HG03139 (cell line): ENCODE data around the gene TFB1M.
"Not testable (repeated sequence)": the region's sequence is repeated elsewhere in the genome, so short reads cannot be mapped to it uniquely, and the experiment has no call there.

Experiments used
- ATAC-seq: cut with Tn5 transposase; IDR thresholded peaks from one replicate; pipeline ENCODE4 v1.9.1; 2021; ENCODE audit not compliant: unreplicated experiment

Gene TFB1M

GRCh38 chr6:155314092-155314772 lies at the start of gene TFB1M:
Gene TFB1M (minus strand): TSS chr6:155314484. CDS start chr6:155314428, 56 bp downstream.
- peak; percentile 98 for ATAC-seq

GRCh38 chr6:155364021-155364420 lies 49.7 kb upstream of the TFB1M start:
- not testable (repeated sequence) for ATAC-seq

GRCh38 chr6:155362968-155363632 lies 48.8 kb upstream of the TFB1M start:
- not testable (repeated sequence) for ATAC-seq

GRCh38 chr6:155354167-155354566 lies 39.9 kb upstream of the TFB1M start:
- no peak for ATAC-seq

- no peak for ATAC-seq
Measured at GRCh38 chr6:155352811-155353210, 38.5 kb upstream of the TFB1M start.

GRCh38 chr6:155352130-155352420 lies 37.8 kb upstream of the TFB1M start:
- ATAC-seq, result no peak

- ATAC-seq, result peak; percentile 87
Measured at GRCh38 chr6:155351273-155352129, 37.2 kb upstream of the TFB1M start.

GRCh38 chr6:155349956-155350355 lies 35.7 kb upstream of the TFB1M start:
- ATAC-seq, result no peak

- ATAC-seq, result no peak
Measured at GRCh38 chr6:155349129-155349528, 34.8 kb upstream of the TFB1M start.

GRCh38 chr6:155347800-155348199 lies 33.5 kb upstream of the TFB1M start:
- ATAC-seq, result no peak

- ATAC-seq, result no peak
Measured at GRCh38 chr6:155346957-155347356, 32.7 kb upstream of the TFB1M start.

- no peak for ATAC-seq
Measured at GRCh38 chr6:155344341-155345006, 30.2 kb upstream of the TFB1M start.

- no peak for ATAC-seq
Measured at GRCh38 chr6:155341130-155341828, 27.0 kb upstream of the TFB1M start.

GRCh38 chr6:155340464-155341129 lies 26.3 kb upstream of the TFB1M start:
- no peak for ATAC-seq

- not testable (repeated sequence) for ATAC-seq
Measured at GRCh38 chr6:155339929-155340328, 25.6 kb upstream of the TFB1M start.

GRCh38 chr6:155338237-155338636 lies 24.0 kb upstream of the TFB1M start:
- not testable (repeated sequence) for ATAC-seq

GRCh38 chr6:155335265-155335664 lies 21.0 kb upstream of the TFB1M start:
- ATAC-seq, result no peak

GRCh38 chr6:155334073-155334472 lies 19.8 kb upstream of the TFB1M start:
- not testable (repeated sequence) for ATAC-seq

- ATAC-seq, result peak; percentile 75
Measured at GRCh38 chr6:155333414-155333813, 19.1 kb upstream of the TFB1M start.

GRCh38 chr6:155330922-155331321 lies 16.6 kb upstream of the TFB1M start:
- no peak for ATAC-seq
